GM18907 (cell line): ENCODE results near the gene INHBE.
A peak's percentile ranks its signal among the peaks of the same experiment; 100 is the strongest.
"Not testable (repeated sequence)": the region's sequence is repeated elsewhere in the genome, so short reads cannot be mapped to it uniquely, and the experiment has no call there.

Source experiments
- ATAC-seq: cut with Tn5 transposase; IDR thresholded peaks from one replicate; pipeline ENCODE4 v1.9.1; 2021; ENCODE audit warnings: mild to moderate bottlenecking, moderate library complexity; ENCODE audit not compliant: unreplicated experiment

The INHBE gene, protein sequence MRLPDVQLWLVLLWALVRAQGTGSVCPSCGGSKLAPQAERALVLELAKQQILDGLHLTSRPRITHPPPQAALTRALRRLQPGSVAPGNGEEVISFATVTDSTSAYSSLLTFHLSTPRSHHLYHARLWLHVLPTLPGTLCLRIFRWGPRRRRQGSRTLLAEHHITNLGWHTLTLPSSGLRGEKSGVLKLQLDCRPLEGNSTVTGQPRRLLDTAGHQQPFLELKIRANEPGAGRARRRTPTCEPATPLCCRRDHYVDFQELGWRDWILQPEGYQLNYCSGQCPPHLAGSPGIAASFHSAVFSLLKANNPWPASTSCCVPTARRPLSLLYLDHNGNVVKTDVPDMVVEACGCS

GRCh38 chr12:57454566-57455373, at the start of gene INHBE:
TSS of gene INHBE (plus strand) at chr12:57455307. CDS start at chr12:57455537, 230 bp downstream.
- ATAC-seq, result no peak

GRCh38 chr12:57410534-57410933, 44.6 kb upstream of the INHBE start:
- no peak for ATAC-seq

DNA sequence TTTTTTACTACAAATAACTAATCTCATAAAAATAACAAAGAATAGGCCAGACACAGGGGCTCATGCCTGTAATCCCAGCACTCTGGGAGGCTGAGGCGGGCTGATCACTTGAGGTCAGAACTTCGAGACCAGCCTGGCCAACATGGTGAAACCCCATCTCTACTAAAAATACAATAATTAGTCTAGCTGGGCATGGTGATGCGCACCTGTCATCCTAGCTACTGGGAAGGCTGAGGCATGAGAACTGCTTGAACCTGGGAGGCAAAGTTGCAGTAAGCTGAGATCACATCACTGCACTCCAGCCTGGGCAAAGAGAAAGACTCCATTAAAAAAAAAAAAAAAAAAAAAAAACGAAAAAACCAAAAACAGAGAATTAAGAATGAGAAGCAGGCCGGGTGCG, 40.9 kb upstream of the INHBE start:
- ATAC-seq, result not testable (repeated sequence)

GRCh38 chr12:57415088-57415487, 40.0 kb upstream of the INHBE start:
- ATAC-seq, result no peak

DNA sequence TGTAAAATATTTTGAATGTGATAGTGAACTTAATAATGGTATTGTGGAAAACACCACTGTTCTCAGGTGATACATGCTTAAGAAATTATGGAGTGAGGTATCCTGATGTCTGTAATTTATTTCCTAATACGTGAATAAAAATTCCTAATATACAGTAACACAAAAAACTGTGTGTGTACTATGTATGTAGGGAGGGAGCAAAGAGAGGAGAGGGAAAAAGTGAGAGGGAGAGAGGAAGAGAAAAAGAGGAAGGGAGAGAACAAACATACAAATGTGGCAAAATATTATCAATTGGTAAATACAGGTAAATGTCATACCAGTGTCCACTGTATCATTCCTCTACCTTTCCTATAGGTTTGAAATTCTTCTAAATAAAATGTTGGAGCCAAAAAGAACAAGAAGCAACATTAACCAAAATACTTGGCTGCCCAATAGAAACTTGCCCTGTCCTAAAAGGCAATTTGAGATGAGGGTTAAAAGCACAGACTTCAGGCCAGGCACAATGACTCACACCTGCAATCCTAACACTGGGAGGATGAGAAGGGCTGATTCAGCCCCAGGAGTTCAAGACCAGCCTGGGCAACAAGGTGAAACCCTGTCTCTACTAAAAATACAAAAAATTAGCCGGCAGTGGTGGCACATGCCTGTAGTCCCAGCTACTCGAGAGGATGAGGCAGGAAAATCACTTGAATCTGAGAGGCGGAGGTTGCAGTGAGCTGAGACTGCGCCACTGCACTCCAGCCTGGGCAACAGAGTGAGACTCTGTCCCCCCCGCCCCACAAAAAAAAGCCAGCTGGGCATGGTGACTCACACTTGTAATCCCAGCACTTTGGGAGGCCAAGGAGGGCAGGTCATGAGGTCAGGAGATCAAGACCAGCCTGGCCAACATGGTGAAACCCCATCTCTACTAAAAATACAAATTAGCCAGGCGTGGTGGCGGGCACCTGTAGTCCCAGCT, 38.8 kb upstream of the INHBE start:
- ATAC-seq, result no peak

- no peak for ATAC-seq
Observed at GRCh38 chr12:57418255-57418654, 36.9 kb upstream of the INHBE start.

DNA sequence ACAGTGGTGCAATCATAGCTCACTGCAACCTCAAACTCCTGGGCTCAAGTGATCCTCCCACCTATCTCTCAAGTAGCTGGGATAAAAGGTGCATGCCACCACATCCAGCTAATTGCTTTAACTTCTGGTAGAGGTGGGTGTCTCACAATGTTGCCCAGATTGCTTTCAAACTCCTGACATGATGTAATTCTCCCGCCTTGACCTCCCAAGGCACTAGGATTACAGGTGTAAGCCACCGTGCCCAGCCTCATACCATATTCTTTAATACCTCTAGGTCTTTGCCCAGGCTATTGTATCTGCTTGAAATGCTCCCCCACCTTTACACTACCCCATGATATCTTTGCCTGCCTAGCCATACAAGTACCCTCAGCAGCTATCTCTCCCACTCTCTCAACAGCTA, 35.6 kb upstream of the INHBE start:
- no peak for ATAC-seq

GRCh38 chr12:57420482-57420881, 34.6 kb upstream of the INHBE start:
- no peak for ATAC-seq

DNA sequence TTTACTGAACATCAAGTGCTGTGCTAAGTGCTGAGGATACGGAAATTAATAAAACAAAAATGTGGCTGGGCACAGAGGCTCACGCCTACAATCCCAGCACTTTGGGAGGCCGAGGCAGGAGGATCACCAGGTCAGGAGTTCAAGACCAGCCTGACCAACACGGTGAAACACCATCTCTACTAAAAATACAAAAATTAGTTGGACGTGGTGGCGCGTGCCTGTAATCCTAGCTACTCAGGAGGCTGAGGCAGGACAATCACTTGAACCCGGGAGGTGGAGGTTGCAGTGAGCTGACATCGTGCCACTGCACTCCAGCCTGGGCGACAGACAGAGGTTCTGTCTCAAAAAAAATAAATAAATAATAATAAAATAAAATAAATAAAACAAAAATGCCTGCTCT, 28.2 kb upstream of the INHBE start:
- ATAC-seq, result not testable (repeated sequence)

DNA sequence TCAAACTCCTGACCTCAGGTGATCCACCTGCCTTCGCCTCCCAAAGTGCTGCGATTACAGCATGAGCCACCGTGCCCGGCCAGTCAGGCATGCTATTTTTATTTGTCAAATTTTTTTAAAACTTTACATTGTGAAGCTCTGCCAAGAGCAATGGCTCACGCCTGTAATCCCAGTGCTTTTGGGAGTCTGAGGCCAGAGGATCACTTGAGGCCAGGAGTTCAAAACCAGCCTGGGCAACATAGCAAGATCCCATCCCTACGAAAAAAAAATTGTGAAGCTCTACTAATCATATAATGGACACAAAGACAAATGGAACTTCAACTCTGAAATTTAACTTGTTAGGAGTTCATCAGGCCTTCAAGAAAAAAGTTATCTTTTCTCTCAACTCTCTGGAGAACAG, 26.1 kb upstream of the INHBE start:
- no peak for ATAC-seq

DNA sequence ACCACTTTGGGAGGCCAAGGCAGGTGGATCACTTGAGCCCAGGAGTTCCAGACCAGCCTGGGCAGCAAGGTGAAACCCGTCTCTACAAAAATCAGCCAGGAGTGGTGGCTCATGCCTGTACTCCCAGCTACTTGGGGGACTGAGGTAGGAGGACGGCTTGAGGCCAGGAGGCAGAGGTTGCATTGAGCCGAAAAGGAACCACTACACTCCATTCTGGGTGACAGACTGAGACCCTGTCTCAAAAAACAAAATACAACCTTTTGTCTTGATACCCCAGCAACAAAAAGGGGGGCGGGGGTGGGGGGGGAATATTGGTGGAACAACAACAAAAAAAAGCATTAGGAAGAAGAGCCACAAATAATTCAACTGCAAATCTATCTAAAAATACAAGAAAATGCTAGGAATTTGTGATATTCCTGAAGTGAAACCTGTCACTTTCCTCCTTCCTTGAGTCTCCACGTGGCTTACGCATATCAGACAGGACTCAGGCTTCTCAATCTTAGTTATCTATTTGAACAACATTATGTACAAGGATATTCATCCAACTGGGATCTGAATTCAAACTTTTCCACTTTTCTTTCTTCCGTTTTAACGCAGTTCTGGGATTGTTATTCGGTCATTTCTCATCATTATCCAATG, 25.5 kb upstream of the INHBE start:
- no peak for ATAC-seq

- peak; percentile 45 for ATAC-seq
Observed at GRCh38 chr12:57430112-57430930, 24.8 kb upstream of the INHBE start.

DNA sequence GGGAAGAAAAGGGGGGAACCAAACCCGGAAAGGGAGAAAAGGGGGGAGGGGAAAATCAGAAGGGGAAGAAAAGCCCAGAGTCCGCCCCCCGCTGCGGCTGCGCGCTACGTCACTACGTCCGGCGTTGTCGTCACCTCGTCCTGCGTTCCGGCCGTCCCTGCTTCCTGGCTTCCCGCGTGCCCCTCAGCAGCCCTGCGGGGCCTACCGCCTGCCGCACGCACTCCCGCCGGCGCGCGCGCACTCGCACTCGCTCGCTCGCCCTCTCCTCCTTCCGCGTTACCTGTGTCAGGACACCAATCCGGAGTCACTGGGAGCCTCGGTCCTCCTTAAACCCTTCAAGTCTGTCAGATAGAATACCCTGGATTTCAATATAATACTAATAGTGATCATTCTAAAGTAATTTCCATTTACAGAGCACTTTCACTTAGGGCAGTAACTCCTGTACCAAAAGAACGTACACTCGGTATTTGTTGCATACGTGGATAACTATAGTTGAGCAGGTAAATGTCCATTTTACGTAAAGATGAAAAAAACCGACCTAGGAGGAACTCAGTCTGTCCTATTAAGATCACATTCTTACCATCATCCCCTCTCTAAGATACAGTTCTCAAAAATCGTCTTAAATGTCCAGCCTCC, 24.1 kb upstream of the INHBE start, which contains the start of gene R3HDM2:
Gene R3HDM2 (minus strand): TSS at position 113 of the 636 bp plus-strand sequence. CDS start 120,615 bp downstream, outside the sequence.
- ATAC-seq, result peak; percentile 93

GRCh38 chr12:57431654-57432188, 23.4 kb upstream of the INHBE start:
- no peak for ATAC-seq

GRCh38 chr12:57433370-57433769, 21.7 kb upstream of the INHBE start:
- ATAC-seq, result no peak

- no peak for ATAC-seq
Observed at GRCh38 chr12:57434517-57435223, 20.4 kb upstream of the INHBE start, which contains the start of gene INHBC. TSS of gene INHBC (plus strand) at chr12:57434784. CDS start at chr12:57434887, 103 bp downstream.

GRCh38 chr12:57435293-57435692, 19.8 kb upstream of the INHBE start:
- no peak for ATAC-seq

DNA sequence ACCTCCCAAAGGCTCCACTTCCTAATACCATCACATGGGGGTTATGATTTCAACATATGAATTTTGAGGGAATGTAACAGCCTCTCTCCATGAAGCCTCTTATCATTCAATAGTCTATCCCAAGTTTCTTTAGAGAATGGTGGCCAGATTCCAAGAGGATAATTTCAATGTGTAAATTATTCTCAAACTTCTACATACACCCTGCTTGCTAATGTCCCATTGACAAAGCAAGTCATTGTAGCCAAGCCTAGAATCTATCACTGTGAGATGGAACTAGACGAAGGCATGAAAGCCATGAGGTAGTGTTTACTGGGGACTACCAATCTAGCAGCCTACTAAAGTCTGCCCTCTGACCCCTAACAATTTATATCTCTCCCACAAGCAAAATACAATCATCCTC, 16.7 kb upstream of the INHBE start:
- ATAC-seq, result no peak
